Daoy (cell line): ENCODE measurements around the gene IL1RL1. TPM values are rescaled to one million over a fixed set of nuclear protein-coding genes. Genes with fewer than 3 reads are reported as not detected.

Experiments used
- DNase-seq: peaks from one replicate; pipeline ENCODE4 v3.0.0-alpha.2; 2015; ENCODE audit warnings: low read depth
- total RNA-seq: library from RNA; depleted of rRNA; stranded (reverse); fragments of >200 nt; shearing (Covaris generic); gene quantifications from 2 replicates; pipeline ENCODE4 v1.2.3, GENCODE V29; 2014; rRNA removed

The IL1RL1 gene
- not detected in 2 replicates for total RNA-seq

DNA sequence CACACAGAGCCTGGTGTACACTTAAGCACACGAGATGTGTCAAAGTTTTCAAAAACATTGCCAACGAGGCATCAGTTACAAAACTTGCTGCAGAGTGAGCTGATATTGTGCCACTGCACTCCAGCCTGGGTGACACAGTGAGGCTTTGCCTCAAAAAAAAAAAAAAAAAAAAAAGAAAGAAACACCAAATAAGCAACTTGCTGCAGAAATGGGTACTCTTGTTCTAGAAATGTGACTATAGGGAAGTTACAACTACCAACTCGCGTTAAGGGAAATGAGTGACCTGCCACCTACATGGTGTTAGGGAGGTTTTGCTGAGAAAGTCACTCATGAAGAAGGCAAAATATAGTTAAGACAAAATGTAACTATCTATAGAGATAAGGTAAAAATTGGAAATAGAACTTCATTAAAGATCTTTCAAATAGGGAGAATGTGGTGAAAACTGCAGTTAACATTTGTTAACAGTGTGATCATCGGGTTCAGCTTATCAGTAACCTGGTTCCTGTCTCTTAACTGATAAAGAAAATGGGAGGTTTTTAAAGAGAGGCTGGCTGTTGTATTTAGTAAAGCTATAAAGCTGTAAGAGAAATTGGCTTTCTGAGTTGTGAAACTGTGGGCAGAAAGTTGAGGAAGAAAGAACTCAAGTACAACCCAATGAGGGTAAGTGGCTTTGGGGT lies at the start of gene IL1RL1:
Gene IL1RL1 (plus strand): TSS at position 600 of the 677 bp plus-strand sequence. CDS start 26,702 bp downstream, outside the sequence.
- DNase-seq, result no peak

GRCh38 chr2:102262216-102263129 lies 48.9 kb upstream of the IL1RL1 start:
- DNase-seq, result no peak

- DNase-seq, result no peak
Observed at GRCh38 chr2:102264952-102265351, 46.4 kb upstream of the IL1RL1 start.

DNA sequence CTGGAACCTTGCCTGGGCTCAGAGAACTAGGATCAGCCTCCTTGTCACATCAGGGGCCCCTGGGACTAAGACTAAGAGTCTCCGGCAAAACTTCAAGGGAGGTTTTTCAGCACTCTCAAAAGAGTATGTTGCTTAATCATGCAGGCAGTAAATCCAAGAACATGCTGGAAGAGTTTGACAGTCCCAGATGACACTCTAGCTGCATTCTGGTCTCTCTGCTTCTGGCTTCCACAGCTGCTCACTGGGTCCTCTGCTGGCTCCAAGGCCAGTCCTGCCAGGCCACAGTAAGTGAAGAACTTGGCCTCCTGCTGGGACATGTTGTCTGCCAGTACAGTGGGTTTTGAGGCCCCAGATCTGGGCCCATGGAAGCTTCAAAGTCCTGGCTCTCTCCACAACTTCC lies 45.2 kb upstream of the IL1RL1 start:
- DNase-seq, result no peak

GRCh38 chr2:102267774-102268173 lies 43.6 kb upstream of the IL1RL1 start:
- DNase-seq, result no peak

DNA sequence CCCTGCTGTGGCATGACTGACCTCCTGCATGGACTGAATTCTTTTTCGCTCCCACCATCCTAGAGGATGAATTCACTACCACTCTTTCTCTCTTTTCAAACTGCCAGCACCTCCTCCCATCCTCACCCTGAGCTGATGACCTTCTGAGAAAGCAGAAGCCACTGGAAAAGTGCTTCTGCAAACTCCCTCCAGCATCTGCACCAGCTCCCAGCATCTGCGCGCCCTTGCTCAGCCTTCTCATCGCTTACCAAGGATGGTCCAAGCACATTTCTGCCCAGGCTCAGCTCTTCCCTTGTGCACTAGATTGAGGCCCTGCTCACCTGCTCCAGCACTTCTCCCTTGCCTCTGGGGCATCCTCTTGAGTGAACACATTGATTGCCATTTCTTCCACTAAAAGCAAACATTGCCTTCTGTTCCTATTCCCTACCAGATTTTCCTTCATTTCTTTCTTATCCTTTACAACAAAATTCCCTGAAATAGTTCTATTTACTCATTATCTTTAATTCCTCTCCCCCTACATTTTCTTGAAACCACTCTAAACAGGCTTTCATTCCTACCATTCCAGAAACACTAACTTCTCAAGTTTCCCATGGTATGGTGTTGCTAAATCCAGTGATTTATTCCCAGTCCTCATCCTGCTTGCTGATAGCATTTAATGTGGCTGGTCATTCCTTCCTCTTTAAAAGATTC lies 42.7 kb upstream of the IL1RL1 start:
- DNase-seq, result no peak

DNA sequence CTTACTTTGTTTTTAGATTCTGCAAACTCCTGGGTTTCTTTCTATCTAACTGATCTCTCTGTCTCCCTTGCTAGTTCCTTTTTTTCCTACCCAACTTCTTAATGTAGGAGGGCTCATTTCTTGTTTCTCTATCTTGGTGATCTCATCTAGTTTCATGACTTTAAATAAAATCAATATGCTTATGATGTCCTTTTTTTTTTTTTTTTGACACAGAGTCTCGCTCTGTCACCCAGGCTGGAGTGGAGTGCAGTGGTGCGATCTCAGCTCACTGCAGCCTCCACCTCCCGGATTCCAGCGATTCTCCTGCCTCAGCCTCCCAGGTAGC lies 42.2 kb upstream of the IL1RL1 start:
- no peak for DNase-seq

DNA sequence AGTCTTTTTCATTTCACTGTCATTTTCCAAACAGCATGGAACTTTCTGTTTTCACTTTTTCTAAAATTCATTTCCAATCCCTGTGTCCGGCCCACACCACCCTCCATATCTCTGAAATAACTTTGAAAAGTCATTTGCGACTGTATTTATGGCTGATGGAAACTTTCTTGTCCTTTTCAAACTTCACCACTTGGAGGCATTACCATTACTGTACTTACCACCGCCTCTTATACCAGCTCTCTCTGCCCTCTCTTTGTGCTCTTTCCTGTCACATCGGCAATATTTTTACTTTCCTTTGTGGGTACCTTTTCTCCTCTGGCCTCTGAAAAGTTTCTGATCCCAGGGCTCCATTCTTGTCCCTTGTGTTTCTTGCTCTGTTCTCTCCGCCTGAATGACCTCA lies 39.5 kb upstream of the IL1RL1 start:
- DNase-seq, result no peak

GRCh38 chr2:102273619-102274211 lies 37.6 kb upstream of the IL1RL1 start:
- DNase-seq, result no peak

DNA sequence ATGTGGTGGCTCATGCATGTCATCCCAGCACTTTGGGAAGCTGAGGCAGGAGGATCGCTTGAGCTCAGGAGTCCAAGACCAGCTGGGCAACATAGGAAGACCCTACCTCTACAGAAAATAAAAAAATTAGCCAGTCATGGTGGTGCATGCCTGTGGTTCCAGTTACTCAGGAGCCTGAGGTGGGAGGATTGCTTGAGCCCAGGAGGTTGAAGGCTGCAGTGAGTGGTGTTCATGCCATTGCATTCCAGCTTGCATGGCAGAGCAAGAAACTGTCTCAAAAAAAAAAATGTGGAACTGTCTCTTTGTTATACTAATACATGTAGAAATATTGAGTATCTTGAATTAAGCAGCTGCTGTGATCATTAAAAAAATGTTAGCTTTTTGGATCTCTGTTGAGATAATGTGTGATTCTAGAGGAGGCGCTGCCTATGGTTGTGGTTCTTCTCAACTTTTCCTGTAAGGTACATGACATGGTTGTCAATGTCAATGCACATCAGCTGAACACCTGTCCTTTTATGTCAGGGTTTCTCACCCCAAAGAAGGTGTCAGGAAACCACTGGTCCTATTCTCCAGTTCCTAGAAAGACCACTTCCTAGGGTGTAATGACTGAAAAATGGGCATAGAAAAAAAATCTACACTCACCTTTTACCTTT lies 34.7 kb upstream of the IL1RL1 start:
- no peak for DNase-seq

DNA sequence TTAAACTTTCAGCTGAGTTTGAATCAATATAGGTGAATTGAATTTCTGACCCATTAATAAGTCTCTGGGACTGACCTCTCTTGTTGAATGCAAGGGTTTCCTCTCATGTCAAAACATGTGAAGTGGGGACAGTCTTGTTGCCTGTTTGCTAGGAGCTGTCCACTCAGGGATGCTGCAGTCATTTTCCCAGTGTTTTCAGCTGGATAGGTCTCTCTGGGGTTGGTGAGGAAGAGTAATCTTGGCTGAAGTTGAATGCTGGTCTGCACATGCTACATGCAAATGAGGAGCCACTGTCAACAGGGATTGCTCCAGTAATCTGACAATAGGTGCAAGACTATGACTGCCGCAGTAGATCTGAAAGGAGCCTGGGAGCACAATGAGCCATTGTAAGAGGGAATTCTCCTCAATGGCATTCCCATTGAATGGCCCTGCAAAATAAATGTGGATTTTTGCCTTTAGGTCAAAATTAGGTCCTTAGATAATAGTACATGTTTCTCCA lies 34.1 kb upstream of the IL1RL1 start:
- DNase-seq, result no peak

GRCh38 chr2:102278720-102279390 lies 32.5 kb upstream of the IL1RL1 start:
- DNase-seq, result no peak

DNA sequence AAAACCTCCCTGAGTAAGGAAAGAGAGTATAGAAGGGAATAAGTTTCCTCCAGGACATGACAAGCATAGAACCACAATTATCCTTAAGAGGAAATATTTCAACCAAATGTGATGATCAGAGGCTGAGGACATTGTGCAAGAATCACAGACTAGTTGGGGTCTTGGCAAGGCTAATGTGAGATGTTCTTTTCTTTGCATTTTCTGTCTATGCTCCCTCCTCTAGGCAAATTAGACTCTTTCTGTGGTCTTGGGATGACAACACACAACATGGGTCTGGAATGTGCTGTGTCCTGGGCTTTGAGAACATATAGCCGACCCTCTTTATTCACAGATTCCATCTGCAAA lies 32.0 kb upstream of the IL1RL1 start:
- no peak for DNase-seq

- no peak for DNase-seq
Observed at GRCh38 chr2:102282678-102283091, 28.7 kb upstream of the IL1RL1 start.

GRCh38 chr2:102283996-102284395 lies 27.4 kb upstream of the IL1RL1 start:
- DNase-seq, result no peak

DNA sequence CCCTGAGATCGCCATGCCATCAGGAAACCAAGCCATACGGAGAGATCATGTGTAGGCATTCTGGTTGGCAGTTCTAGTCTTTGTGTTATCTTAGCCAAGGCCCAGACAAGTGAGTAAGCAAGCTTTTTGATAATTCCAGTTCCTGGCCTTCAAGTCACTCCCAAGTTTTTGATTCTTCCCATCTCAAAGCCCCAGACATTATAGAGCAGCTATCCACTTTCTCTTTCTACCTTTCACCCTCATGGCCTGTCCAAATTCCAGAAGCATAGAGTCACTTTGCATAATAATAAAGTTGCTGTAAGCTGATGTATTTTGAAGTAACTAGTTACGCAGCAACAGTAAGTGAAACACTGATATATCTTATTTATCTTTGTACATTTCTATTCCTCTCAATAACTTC lies 26.8 kb upstream of the IL1RL1 start:
- DNase-seq, result no peak

GRCh38 chr2:102285368-102285767 lies 26.0 kb upstream of the IL1RL1 start:
- no peak for DNase-seq

DNA sequence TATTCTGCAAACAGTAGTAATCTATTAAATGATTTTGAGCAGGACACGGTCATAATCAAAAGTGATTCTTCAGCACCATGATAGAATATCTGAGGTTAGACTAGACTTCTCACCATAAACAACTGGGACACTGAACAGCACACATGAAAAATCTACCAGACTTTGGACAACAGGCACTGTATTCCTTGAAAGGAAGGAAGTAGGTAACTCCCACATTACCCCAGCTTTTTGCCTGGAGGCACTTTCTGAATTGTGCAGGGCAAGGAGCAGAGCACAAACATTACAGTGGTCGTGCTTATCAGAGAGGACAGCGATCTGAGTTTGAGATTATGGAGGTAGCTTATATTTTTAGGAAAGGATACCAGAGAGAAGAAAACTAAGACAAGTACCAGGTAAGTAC lies 25.3 kb upstream of the IL1RL1 start:
- DNase-seq, result no peak

- DNase-seq, result no peak
Observed at GRCh38 chr2:102289129-102289528, 22.2 kb upstream of the IL1RL1 start.

GRCh38 chr2:102290594-102290993 lies 20.8 kb upstream of the IL1RL1 start:
- no peak for DNase-seq
